Esophagus muscularis mucosa (tissue), 4 donors: ENCODE data around the gene NUMA1. TPM values are rescaled to one million over a fixed set of nuclear protein-coding genes. Genes with fewer than 3 reads are reported as not detected.

ENCODE experiments used
- DNase-seq: peaks from one replicate; pipeline ENCODE4 v3.0.0-alpha.2; 2017; ENCODE audit errors: extremely low spot score
- H3K27ac ChIP-seq, 4 donors: fragments of 200-600 bp; sonication (generic); replicated peaks in 1 of 4; 1 replicate in 3 of 4; 2 replicates in 1 of 4; pipeline ENCODE4 v1.5.1; 2016 to 2019; ENCODE audit warnings: mild to moderate bottlenecking in 1 of 4
- H3K27me3 ChIP-seq, 4 donors: fragments of 200-600 bp; sonication (generic); one replicate each; pipeline versions ENCODE4 v1.5.1 to v1.6.0; 2016 to 2019
- H3K36me3 ChIP-seq, 4 donors: fragments of 200-600 bp; sonication (generic); one replicate each; pipeline ENCODE4 v1.5.1; 2016 to 2019
- H3K4me1 ChIP-seq, 4 donors: fragments of 200-600 bp; sonication (generic); one replicate each; pipeline ENCODE4 v1.5.1; 2016 to 2019
- H3K4me3 ChIP-seq, 4 donors: fragments of 200-600 bp; sonication (generic); 1 replicate in 2 of 4; 2 replicates in 2 of 4; pipeline ENCODE4 v1.5.1; 2016 to 2019; ENCODE audit warnings: mild to moderate bottlenecking in 4 of 4, moderate library complexity in 1 of 4
- H3K9me3 ChIP-seq, 4 donors: fragments of 200-600 bp; sonication (generic); 1 replicate in 3 of 4; 2 replicates in 1 of 4; pipeline ENCODE4 v1.5.1; 2016 to 2019
- EP300 ChIP-seq: sonication (generic); formaldehyde crosslinking; IDR thresholded peaks from one replicate; pipeline ENCODE4 v1.6.1; 2017; ENCODE audit warnings: antibody characterized with exemption
- POLR2A ChIP-seq: fragments of 450-650 bp; IDR thresholded peaks from one replicate; pipeline ENCODE4 v1.6.1; 2017; ENCODE audit warnings: antibody characterized with exemption, moderate library complexity, mild to moderate bottlenecking, low read depth
- POLR2AphosphoS5 ChIP-seq, 2 donors: sonication (generic); formaldehyde crosslinking; IDR thresholded peaks; one replicate each; pipeline ENCODE4 v1.6.1; 2017; ENCODE audit warnings: antibody characterized with exemption in 2 of 2
- WGBS: methylation state at CpG from one replicate; pipeline ENCODE4 v1.1.5; 2018; 5-methylcytosine and 5-hydroxymethylcytosine counted together
- intact Hi-C: fragments of 100-400 bp; cut with DNase I; formaldehyde crosslinking; loops from one replicate; pipeline ENCODE4 v1.15.1; 2023
- total RNA-seq, 4 donors: library from RNA; depleted of rRNA; stranded (reverse); fragments of >200 nt; gene quantifications; one replicate each; pipeline versions ENCODE4 v1.1.0 to v1.2.1, GENCODE V29; 2016
- TF ChIP-seq, protein P1 (sequence below), 3 experiments: fragments of 200-600 bp in 2 of 3; fragments of 450-650 bp in 1 of 3; sonication (generic) in 2 of 3; IDR thresholded peaks; one replicate each; pipeline ENCODE4 v1.5.1; 2017 to 2019; ENCODE audit warnings: antibody characterized with exemption in 3 of 3, mild to moderate bottlenecking in 2 of 3, moderate library complexity in 1 of 3

The NUMA1 gene
- total RNA-seq, 4 donors from 2014 or later = 214 to 328 (median 272) TPM

DNA sequence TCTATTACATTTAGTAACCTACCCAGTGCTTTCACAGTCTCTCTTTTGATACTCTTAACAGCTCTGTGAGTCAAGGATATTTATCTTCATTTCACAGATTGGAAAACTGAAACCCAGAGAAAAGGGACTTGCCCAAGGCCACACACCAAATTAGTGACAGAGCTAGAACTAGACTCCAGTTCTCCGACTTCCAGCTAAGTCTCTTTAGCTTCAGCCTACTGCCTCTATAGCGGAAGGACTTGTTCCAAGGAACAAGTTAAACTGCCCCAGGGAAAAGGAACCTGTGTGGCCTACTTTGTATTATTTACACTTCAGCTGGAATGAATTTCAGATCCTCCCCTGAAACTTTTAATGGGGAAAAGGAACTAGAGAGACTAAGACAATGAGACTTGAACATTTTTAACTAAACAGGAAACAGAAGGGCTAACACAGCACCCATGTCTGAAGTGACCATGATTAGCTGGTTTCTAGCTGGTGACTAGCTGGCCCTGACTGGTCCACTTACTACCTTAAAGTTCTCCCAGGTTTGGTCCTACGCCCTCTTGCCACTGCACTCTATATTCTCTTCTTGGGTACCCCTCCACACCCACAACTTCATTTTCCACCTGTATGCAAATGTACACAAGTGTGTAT, 1.6 kb upstream of the NUMA1 start:
- no peak for TF ChIP-seq POLR2AphosphoS5 (IDR thresholded peaks at IDR 0.05)
- no peak for TF ChIP-seq POLR2A
- TF ChIP-seq EP300 = no peak
- TF ChIP-seq, protein P1, sequence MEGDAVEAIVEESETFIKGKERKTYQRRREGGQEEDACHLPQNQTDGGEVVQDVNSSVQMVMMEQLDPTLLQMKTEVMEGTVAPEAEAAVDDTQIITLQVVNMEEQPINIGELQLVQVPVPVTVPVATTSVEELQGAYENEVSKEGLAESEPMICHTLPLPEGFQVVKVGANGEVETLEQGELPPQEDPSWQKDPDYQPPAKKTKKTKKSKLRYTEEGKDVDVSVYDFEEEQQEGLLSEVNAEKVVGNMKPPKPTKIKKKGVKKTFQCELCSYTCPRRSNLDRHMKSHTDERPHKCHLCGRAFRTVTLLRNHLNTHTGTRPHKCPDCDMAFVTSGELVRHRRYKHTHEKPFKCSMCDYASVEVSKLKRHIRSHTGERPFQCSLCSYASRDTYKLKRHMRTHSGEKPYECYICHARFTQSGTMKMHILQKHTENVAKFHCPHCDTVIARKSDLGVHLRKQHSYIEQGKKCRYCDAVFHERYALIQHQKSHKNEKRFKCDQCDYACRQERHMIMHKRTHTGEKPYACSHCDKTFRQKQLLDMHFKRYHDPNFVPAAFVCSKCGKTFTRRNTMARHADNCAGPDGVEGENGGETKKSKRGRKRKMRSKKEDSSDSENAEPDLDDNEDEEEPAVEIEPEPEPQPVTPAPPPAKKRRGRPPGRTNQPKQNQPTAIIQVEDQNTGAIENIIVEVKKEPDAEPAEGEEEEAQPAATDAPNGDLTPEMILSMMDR (IDR thresholded peaks at IDR 0.05) = no peak
- Histone ChIP-seq H3K27ac (peak overlapping the region; percentile 14 to 95 (median 92)), H3K9me3 (no peaks in the 10 kb centered on the region), H3K4me1 (peaks cover 19 to 35% (median 29%) of the 10 kb centered on the region in 4 donors), H3K36me3 (peaks cover 0 to 7% (median 0%) of the 10 kb centered on the region in 4 donors), H3K4me3 (no peak overlapping the region), H3K27me3 (no peaks in the 10 kb centered on the region)
- 94% methylated on average over 3 of the region's 3 CpGs for WGBS
- DNase-seq = no peak
- intact Hi-C loops = loop anchor here (2.0 kb wide), 1 partner anchor 43 kb away; no protein-coding TSS in a partner anchor

DNA sequence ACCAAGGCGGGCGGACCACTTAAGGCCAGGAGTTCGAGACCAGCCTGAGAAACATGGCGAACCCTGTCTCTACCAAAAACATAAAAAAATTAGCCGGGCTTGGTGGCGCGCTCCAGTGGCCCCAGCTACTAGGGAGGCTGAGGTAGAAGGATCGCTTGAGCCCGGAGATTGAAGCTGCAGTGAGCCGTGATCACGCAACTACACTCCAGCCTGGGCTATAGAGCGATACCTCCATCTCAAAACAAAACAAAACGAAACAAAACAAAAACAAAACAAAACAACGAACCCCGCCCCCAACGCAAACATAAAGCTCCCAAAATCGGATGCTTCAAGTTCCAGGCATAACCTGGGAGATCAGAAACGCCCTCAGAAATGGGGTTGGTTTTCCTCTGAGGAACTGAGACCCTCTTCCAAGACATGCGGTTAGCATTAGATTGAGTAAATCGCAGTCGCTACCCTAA, 872 bp upstream of the NUMA1 start:
- Histone ChIP-seq H3K27me3 (no peaks in the 10 kb centered on the region), H3K4me1 (peaks cover 19 to 35% (median 29%) of the 10 kb centered on the region in 4 donors), H3K27ac (peak overlapping the region; percentile 90 to 95 (median 93)), H3K9me3 (no peaks in the 10 kb centered on the region), H3K4me3 (peak overlapping the region; percentile 69 to 80 (median 78)), H3K36me3 (peaks cover 0 to 5% (median 0%) of the 10 kb centered on the region in 4 donors)
- intact Hi-C loops = loop anchor here (2.0 kb wide), 1 partner anchor 42 kb away; no protein-coding TSS in a partner anchor
- TF ChIP-seq, protein P1 (IDR thresholded peaks at IDR 0.05) = no peak
- no peak for TF ChIP-seq EP300
- no peak for TF ChIP-seq POLR2AphosphoS5 (IDR thresholded peaks at IDR 0.05)
- no peak for TF ChIP-seq POLR2A
- no peak for DNase-seq
- WGBS = 71% methylated on average over 20 of the region's 21 CpGs

DNA sequence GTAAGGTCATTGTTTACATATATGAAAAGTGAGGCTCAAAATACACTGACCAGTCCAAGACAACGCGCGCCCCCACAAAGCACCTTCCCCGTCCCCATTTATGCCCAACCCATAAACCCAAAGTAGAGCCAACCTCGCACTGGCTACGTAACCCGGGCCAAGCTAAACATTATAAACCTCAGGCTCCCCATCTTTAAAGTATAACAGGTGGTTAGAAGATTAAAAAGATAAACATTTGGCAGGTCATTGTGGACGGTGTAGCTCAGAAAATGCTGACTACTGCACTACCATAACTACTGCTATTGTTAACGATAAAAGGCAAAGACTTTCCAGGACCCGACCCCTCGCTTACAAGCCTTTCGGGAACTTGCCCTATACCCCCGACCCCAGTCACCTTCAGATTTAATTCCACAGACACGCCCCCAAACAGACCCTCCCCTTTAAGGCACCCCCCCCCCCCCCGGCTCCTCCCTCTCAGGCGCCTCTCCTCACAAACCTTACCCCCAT, 470 bp downstream of the NUMA1 start:
- Histone ChIP-seq H3K4me3 (peak overlapping the region; percentile 69 to 80 (median 78)), H3K27me3 (no peaks in the 10 kb centered on the region), H3K4me1 (peaks cover 19 to 47% (median 36%) of the 10 kb centered on the region in 4 donors), H3K27ac (peak overlapping the region; percentile 90 to 95 (median 93)), H3K36me3 (no peaks in the 10 kb centered on the region), H3K9me3 (no peaks in the 10 kb centered on the region)
- TF ChIP-seq, protein P1 (IDR thresholded peaks at IDR 0.05) = no peak
- no peak for TF ChIP-seq EP300
- no peak for TF ChIP-seq POLR2AphosphoS5 (IDR thresholded peaks at IDR 0.05)
- TF ChIP-seq POLR2A = no peak
- intact Hi-C loops = loop anchor here (2.0 kb wide), 1 partner anchor 41 kb away; no protein-coding TSS in a partner anchor
- DNase-seq = no peak
- WGBS = 7% methylated on average over 16 of the region's 16 CpGs

DNA sequence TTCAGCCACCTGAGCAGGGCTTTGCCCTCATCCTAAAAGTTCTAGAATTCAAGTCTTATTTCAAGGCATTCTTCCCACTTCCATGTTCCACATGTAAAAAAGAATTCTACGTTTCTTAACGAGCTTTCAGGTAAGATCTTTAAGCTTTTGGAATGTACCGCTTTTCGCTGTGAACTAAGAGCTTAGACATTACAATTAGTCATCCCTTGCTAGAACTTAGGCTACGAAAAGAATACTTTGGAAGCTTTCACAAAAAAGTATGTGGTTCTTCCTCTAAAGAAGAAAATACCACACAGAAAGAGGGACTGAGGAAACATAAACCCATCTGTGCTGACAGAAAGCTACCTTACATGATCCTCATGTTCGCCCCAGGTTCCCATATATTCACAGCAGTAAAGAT, 1.9 kb downstream of the NUMA1 start:
- DNase-seq = no peak
- 71% methylated on average over 6 of the region's 6 CpGs for WGBS
- intact Hi-C loops = no loop called here
- peaks cover 19 to 47% (median 36%) of the 10 kb centered on the region in 4 donors for H3K4me1 ChIP-seq
- no peaks in the 10 kb centered on the region for H3K36me3 ChIP-seq
- H3K4me3 ChIP-seq = peak overlapping the region in 2 of 4 donors; percentile 76 to 80
- no peaks in the 10 kb centered on the region for H3K27me3 ChIP-seq
- no peaks in the 10 kb centered on the region for H3K9me3 ChIP-seq
- TF ChIP-seq POLR2AphosphoS5 (IDR thresholded peaks at IDR 0.05) (no peak), EP300 (no peak), POLR2A (no peak)
- TF ChIP-seq, protein P1 (IDR thresholded peaks at IDR 0.05) = no peak
- H3K27ac ChIP-seq = peak overlapping the region; percentile 90 to 95 (median 93)
